GM18519 (cell line): ENCODE measurements around the gene TRNP1.
"Not testable (repeated sequence)": the region's sequence is repeated elsewhere in the genome, so short reads cannot be mapped to it uniquely, and the experiment has no call there.

ENCODE experiments used
- ATAC-seq: cut with Tn5 transposase; IDR thresholded peaks from one replicate; pipeline ENCODE4 v1.9.1; 2021; ENCODE audit warnings: mild to moderate bottlenecking, moderate library complexity; ENCODE audit not compliant: unreplicated experiment, low FRiP score

TRNP1 gene

GRCh38 chr1:26972390-26972789 is 21.1 kb upstream of the TRNP1 start:
- no peak for ATAC-seq

- ATAC-seq = no peak
Observed at GRCh38 chr1:26972821-26973220, 20.7 kb upstream of the TRNP1 start.

GRCh38 chr1:26976621-26977510 is 16.6 kb upstream of the TRNP1 start:
- no peak for ATAC-seq

GRCh38 chr1:26978901-26979300 is 14.6 kb upstream of the TRNP1 start:
- no peak for ATAC-seq

- ATAC-seq = no peak
Observed at GRCh38 chr1:26981146-26981846, 12.2 kb upstream of the TRNP1 start.

- no peak for ATAC-seq
Observed at GRCh38 chr1:26983863-26984262, 9.6 kb upstream of the TRNP1 start.

- ATAC-seq = no peak
Observed at GRCh38 chr1:26984291-26984690, 9.2 kb upstream of the TRNP1 start.

- ATAC-seq = no peak
Observed at GRCh38 chr1:26986658-26987057, 6.8 kb upstream of the TRNP1 start.

- ATAC-seq = not testable (repeated sequence)
Observed at GRCh38 chr1:26989403-26990109, 3.9 kb upstream of the TRNP1 start.

GRCh38 chr1:26991310-26992116 is 2.0 kb upstream of the TRNP1 start:
- ATAC-seq = no peak

GRCh38 chr1:26994020-26994786 is 711 bp downstream of the TRNP1 start:
- ATAC-seq = no peak

- no peak for ATAC-seq
Observed at GRCh38 chr1:26994787-26995517, 1.5 kb downstream of the TRNP1 start.

- no peak for ATAC-seq
Observed at GRCh38 chr1:26996024-26996423, 2.5 kb downstream of the TRNP1 start.

GRCh38 chr1:26996665-26997064 is 3.2 kb downstream of the TRNP1 start:
- ATAC-seq = no peak

GRCh38 chr1:26998429-26999300 is 5.2 kb downstream of the TRNP1 start:
- no peak for ATAC-seq

- no peak for ATAC-seq
Observed at GRCh38 chr1:26999440-26999987, 6.0 kb downstream of the TRNP1 start.

GRCh38 chr1:27000090-27000816 is 6.8 kb downstream of the TRNP1 start:
- no peak for ATAC-seq
